ENCODE results near the gene RBX1.
"Not testable (repeated sequence)": the region's sequence is repeated elsewhere in the genome, so short reads cannot be mapped to it uniquely, and the experiment has no call there.

The RBX1 gene

DNA sequence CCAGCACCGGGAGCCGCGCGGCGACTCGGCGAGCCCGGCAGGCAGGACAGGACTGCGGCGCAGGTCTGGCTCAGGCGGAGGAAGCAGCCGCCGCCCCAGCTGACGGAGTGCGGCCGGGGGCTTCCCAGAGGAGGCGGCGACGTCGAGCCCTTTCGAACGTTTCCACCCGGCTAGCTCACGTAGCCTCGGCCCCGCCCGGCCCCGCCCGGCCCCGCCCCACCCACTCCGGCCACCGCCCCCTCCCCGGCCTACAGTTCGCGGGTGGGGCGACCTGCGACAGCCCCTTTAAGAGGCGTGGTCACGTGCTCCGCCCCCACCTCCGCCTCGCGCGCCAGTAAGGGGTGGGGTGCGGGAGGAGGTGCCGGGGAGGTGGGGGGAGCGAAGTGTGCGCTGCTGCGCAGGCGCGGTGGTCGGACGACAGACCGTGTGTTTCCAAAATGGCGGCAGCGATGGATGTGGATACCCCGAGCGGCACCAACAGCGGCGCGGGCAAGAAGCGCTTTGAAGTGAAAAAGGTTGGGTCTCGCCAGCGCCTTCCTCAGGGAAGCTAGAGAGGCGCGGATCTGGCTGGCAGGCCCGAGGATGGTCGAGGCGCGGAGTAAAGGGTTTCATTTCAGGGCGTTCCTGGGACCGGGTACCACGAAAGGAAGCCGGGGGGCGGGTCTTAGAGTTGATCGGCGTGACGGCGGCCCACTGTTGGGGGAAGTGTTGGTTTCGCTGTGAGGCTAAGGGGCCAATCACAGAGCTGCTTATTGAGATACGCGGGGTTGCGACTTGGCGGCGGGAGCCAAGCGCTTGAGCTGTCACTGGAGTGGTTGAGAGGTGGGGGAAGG is at the start of gene RBX1:
RBX1 (plus strand) TSS at position 417 of the 833 bp plus-strand sequence; CDS start at position 438, 21 bp downstream.
- peak; percentile 99 for DNase-seq (ENCODE audit: low spot score)
- TF ChIP-seq, protein P1, sequence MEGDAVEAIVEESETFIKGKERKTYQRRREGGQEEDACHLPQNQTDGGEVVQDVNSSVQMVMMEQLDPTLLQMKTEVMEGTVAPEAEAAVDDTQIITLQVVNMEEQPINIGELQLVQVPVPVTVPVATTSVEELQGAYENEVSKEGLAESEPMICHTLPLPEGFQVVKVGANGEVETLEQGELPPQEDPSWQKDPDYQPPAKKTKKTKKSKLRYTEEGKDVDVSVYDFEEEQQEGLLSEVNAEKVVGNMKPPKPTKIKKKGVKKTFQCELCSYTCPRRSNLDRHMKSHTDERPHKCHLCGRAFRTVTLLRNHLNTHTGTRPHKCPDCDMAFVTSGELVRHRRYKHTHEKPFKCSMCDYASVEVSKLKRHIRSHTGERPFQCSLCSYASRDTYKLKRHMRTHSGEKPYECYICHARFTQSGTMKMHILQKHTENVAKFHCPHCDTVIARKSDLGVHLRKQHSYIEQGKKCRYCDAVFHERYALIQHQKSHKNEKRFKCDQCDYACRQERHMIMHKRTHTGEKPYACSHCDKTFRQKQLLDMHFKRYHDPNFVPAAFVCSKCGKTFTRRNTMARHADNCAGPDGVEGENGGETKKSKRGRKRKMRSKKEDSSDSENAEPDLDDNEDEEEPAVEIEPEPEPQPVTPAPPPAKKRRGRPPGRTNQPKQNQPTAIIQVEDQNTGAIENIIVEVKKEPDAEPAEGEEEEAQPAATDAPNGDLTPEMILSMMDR (IDR thresholded peaks at IDR 0.05) = no peak
- Histone ChIP-seq H3K27ac (peak within 1 kb of the TSS; percentile 90 to 95), H3K4me3 (peak within 1 kb of the TSS; percentile 84)

- H3K27ac ChIP-seq = no peak overlapping the region
- TF ChIP-seq, protein P1 (IDR thresholded peaks at IDR 0.05) = no peak
- no peak for DNase-seq (ENCODE audit: low spot score)
- no peak overlapping the region for H3K4me3 ChIP-seq
Observed at GRCh38 chr22:40904101-40904500, 47.1 kb upstream of the RBX1 start.

DNA sequence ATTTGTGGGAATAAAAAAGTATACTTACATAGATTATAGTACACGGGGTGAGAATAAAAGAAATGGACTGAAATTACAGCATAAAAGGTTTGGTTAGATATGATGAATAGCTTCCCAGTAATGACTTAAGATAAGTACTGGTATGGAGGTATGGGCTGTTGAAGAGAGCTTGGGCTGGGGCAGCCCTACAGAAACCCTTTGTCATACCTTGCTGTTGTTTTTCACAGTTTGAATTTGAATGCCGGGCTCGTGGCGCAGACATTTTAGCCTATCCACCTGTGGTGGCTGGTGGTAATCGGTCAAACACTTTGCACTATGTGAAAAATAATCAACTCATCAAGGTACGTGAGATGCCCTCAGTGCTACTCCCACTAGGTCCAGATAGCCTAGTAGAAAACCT is 42.3 kb upstream of the RBX1 start:
- no peak overlapping the region for H3K27ac ChIP-seq
- DNase-seq (ENCODE audit: low spot score) = no peak

DNA sequence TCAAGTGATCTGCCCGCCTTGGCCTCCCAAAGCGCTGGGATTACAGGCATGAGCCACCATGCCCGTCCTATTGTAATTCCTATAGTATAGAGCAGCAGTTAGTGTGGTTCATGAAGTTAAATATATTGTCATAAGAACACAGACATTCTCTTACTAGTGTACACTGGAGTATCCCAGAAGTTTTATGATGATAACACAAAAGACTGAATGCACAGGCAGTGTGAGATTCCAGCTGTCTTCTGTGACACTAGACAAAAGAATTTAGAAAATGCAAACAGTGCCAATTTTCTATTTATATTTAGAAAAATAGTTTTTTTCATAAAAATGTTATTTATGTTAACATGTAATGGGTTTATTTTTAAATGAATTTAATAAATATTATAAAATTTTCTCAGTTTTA is 39.4 kb upstream of the RBX1 start:
- no peak for DNase-seq (ENCODE audit: low spot score)
- TF ChIP-seq, protein P1 (IDR thresholded peaks at IDR 0.05) = no peak
- H3K27ac ChIP-seq = no peak overlapping the region
- no peak overlapping the region for H3K4me3 ChIP-seq

More for the DNA sequence above, 42.3 kb upstream of the RBX1 start:
- TF ChIP-seq, protein P1 (IDR thresholded peaks at IDR 0.05) = no peak
- H3K4me3 ChIP-seq = no peak overlapping the region

DNA sequence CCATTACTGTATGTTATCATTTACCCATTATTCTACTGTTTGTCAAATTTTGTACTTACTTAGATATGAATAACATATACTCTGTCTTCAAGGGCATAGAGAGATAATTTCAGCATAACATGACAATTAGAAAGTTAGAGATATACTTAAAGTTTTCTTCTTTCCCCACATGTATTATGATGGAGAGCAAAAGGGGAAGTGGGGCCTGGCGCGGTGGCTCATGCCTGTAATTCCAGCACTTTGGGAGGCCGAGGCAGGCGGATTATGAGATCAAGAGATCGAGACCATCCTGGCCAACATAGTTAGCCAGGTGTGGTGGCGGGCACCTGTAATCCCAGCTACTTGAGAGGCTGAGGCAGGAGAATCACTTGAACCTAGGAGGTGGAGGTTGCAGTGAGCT is 38.2 kb upstream of the RBX1 start:
- H3K4me3 ChIP-seq; H3K27ac ChIP-seq; DNase-seq (ENCODE audit: low spot score): not testable (repeated sequence)

GRCh38 chr22:40919446-40919845 is 31.7 kb upstream of the RBX1 start:
- DNase-seq (ENCODE audit: low spot score) = no peak
- Histone ChIP-seq H3K27ac (peak overlapping the region in 1 of 2 donors; percentile 71), H3K4me3 (no peak overlapping the region)
- TF ChIP-seq, protein P1 (IDR thresholded peaks at IDR 0.05) = no peak

DNA sequence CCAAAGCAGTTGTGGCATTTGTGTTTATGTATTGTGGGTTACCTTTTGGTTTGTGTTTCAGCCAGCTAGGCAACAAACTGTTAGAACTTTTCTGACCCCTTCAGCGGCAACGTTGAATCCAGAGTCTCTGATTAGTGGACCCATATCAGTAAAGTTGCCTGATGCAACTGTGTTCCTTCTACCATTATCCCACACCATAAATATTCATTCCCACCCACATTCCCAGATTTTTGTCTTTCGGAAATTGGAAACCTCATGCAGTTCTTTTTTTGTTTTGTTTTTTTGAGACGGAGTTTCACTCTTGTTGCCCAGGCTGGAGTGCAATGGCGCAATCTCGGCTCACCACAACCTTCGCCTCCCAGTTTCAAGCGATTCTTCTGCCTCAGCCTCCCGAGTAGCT is 30.7 kb upstream of the RBX1 start:
- no peak for DNase-seq (ENCODE audit: low spot score)
- TF ChIP-seq, protein P1 (IDR thresholded peaks at IDR 0.05) = no peak
- Histone ChIP-seq H3K27ac (no peak overlapping the region), H3K4me3 (no peak overlapping the region)

Data from coronary artery (tissue), 2 donors.